Measurements from ENCODE around the gene PSMD14. TPM values are rescaled to one million over a fixed set of nuclear protein-coding genes. Genes with fewer than 3 reads are reported as not detected.

The PSMD14 gene
- total RNA-seq, 1 experiment from 2014 or later: 81.1 TPM

GRCh38 chr2:161415034-161415986 lies 107.1 kb downstream of the PSMD14 start:
- intact Hi-C loops (cut with micrococcal nuclease; ENCODE audit: unreplicated experiment): no loop called here
- no peaks in the 10 kb centered on the region for H3K36me3 ChIP-seq (ENCODE audit: control insufficient read depth, insufficient read depth, low read length)
- Mint-ChIP-seq H3K27ac (ENCODE audit: unreplicated experiment) (peak overlapping the region; percentile 5), H3K27me3 (ENCODE audit: insufficient read depth, unreplicated experiment) (peaks cover 38% of the 10 kb centered on the region), H3K4me1 (ENCODE audit: low read depth, unreplicated experiment) (peaks cover 34% of the 10 kb centered on the region), H3K4me3 (ENCODE audit: unreplicated experiment) (peak overlapping the region; percentile 71), H3K9me3 (ENCODE audit: unreplicated experiment) (no peaks in the 10 kb centered on the region), H3K36me3 (ENCODE audit: insufficient read depth, unreplicated experiment) (no peaks in the 10 kb centered on the region)
- ChIA-PET POLR2A (no interaction called here), CTCF (interaction anchor here (1.1 kb wide), 1 partner anchor 178 kb away, joined by 3 read pairs; no protein-coding TSS in a partner anchor)
- TF ChIP-seq, protein P1, sequence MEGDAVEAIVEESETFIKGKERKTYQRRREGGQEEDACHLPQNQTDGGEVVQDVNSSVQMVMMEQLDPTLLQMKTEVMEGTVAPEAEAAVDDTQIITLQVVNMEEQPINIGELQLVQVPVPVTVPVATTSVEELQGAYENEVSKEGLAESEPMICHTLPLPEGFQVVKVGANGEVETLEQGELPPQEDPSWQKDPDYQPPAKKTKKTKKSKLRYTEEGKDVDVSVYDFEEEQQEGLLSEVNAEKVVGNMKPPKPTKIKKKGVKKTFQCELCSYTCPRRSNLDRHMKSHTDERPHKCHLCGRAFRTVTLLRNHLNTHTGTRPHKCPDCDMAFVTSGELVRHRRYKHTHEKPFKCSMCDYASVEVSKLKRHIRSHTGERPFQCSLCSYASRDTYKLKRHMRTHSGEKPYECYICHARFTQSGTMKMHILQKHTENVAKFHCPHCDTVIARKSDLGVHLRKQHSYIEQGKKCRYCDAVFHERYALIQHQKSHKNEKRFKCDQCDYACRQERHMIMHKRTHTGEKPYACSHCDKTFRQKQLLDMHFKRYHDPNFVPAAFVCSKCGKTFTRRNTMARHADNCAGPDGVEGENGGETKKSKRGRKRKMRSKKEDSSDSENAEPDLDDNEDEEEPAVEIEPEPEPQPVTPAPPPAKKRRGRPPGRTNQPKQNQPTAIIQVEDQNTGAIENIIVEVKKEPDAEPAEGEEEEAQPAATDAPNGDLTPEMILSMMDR (IDR thresholded peaks at IDR 0.05; ENCODE audit: insufficient read depth in 1 of 2, low read depth in 1 of 2, low read length in 1 of 2, severe bottlenecking in 1 of 2, unreplicated experiment in 1 of 2): no peak
- no TSS peak for BruUV-seq (replicated peaks)
- peaks cover 6% of the 10 kb centered on the region for H3K27me3 ChIP-seq (replicated peaks; ENCODE audit: control insufficient read depth, insufficient read depth, low read length)
- peak in 1 of 2 experiments; percentile 19 for DNase-seq
- no peaks in the 10 kb centered on the region for H3K9me3 ChIP-seq
- H3K4me3 ChIP-seq (ENCODE audit: low read depth, low read length): peak overlapping the region; percentile 51
- H3K4me1 ChIP-seq: peaks cover 18% of the 10 kb centered on the region

GRCh38 chr2:161415987-161416707 lies 107.9 kb downstream of the PSMD14 start, which contains the start of gene TBR1:
TSS of gene TBR1 (plus strand) at chr2:161416297. CDS start at chr2:161416411, 114 bp downstream.
- BruUV-seq (replicated peaks): no TSS peak
- TF ChIP-seq, protein P1 (IDR thresholded peaks at IDR 0.05; ENCODE audit: insufficient read depth in 1 of 2, low read depth in 1 of 2, low read length in 1 of 2, severe bottlenecking in 1 of 2, unreplicated experiment in 1 of 2): no peak
- intact Hi-C loops (cut with micrococcal nuclease; ENCODE audit: unreplicated experiment): loop anchor here (2.0 kb wide), 1 partner anchor 107 kb away; the partner anchor contains the start of gene PSMD14
- H3K27ac Mint-ChIP-seq (ENCODE audit: unreplicated experiment): peak within 1 kb of the TSS; percentile 5
- ChIA-PET CTCF (interaction anchor here (1.1 kb wide), 1 partner anchor 179 kb away, joined by 3 read pairs; no protein-coding TSS in a partner anchor), POLR2A (no interaction called here)
- peaks cover 6% of the 10 kb centered on the region for H3K27me3 ChIP-seq (replicated peaks; ENCODE audit: control insufficient read depth, insufficient read depth, low read length)
- H3K4me1 Mint-ChIP-seq (ENCODE audit: low read depth, unreplicated experiment): peaks cover 34% of the 10 kb centered on the region
- H3K36me3 Mint-ChIP-seq (ENCODE audit: insufficient read depth, unreplicated experiment): no peaks in the 10 kb centered on the region
- peaks cover 41% of the 10 kb centered on the region for H3K27me3 Mint-ChIP-seq (ENCODE audit: insufficient read depth, unreplicated experiment)
- H3K4me3 ChIP-seq (ENCODE audit: low read depth, low read length): peak within 1 kb of the TSS; percentile 51
- no peaks in the 10 kb centered on the region for H3K36me3 ChIP-seq (ENCODE audit: control insufficient read depth, insufficient read depth, low read length)
- no peak for DNase-seq
- no peaks in the 10 kb centered on the region for H3K9me3 Mint-ChIP-seq (ENCODE audit: unreplicated experiment)
- no peaks in the 10 kb centered on the region for H3K9me3 ChIP-seq
- peaks cover 18% of the 10 kb centered on the region for H3K4me1 ChIP-seq
- peak within 1 kb of the TSS; percentile 71 for H3K4me3 Mint-ChIP-seq (ENCODE audit: unreplicated experiment)
